ENCODE results near the gene KMT2A. TPM values are rescaled to one million over a fixed set of nuclear protein-coding genes. Genes with fewer than 3 reads are reported as not detected.
"Not testable (repeated sequence)": the region's sequence is repeated elsewhere in the genome, so short reads cannot be mapped to it uniquely, and the experiment has no call there.

KMT2A gene
- total RNA-seq, 1 experiment from 2014 or later, result 116 TPM

DNA sequence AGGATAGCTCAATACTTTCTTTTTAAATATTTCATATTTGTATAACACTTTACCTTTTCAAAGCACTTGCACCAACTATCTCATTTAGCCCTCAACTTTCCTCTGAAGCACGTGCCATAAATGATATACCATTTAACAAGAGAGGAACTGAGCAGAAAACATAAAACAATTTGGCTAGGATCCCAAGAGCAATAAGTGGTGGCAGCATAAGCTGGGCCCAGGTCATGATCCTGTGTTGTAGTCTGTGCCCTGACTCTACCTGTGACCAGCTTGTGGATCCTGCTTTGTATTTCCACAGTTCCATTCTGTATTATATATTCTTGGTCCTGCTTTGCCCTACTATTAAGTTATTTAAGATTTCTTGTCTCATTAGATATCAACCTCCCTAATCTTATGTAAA, 23.4 kb upstream of the KMT2A start:
- H3K27ac ChIP-seq (ENCODE audit: low read depth, low read length, poor library complexity, severe bottlenecking), result no peak overlapping the region
- no peak overlapping the region for H3K4me3 ChIP-seq (ENCODE audit: low read depth, low read length, poor library complexity, severe bottlenecking)
- BruUV-seq (replicated peaks), result no TSS peak
- TF ChIP-seq, protein P1, sequence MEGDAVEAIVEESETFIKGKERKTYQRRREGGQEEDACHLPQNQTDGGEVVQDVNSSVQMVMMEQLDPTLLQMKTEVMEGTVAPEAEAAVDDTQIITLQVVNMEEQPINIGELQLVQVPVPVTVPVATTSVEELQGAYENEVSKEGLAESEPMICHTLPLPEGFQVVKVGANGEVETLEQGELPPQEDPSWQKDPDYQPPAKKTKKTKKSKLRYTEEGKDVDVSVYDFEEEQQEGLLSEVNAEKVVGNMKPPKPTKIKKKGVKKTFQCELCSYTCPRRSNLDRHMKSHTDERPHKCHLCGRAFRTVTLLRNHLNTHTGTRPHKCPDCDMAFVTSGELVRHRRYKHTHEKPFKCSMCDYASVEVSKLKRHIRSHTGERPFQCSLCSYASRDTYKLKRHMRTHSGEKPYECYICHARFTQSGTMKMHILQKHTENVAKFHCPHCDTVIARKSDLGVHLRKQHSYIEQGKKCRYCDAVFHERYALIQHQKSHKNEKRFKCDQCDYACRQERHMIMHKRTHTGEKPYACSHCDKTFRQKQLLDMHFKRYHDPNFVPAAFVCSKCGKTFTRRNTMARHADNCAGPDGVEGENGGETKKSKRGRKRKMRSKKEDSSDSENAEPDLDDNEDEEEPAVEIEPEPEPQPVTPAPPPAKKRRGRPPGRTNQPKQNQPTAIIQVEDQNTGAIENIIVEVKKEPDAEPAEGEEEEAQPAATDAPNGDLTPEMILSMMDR (conservative IDR thresholded peaks at IDR 0.05; ENCODE audit: low read depth, low read length), result no peak
- no peak for TF ChIP-seq EZH2 (IDR thresholded peaks at IDR 0.05; ENCODE audit: borderline replicate concordance, low read depth, low read length, poor library complexity, severe bottlenecking)
- POLR2A ChIA-PET (ENCODE audit: low non-redundant PET), result no interaction called here
- H3K27me3 ChIP-seq (replicated peaks; ENCODE audit: insufficient read depth, low read depth, low read length, poor library complexity), result no peaks in the 10 kb centered on the region
- no peak for DNase-seq (ENCODE audit: low spot score)
- peaks cover 10% of the 10 kb centered on the region for H3K4me1 ChIP-seq (ENCODE audit: insufficient read depth, low read length, poor library complexity, severe bottlenecking)
- peaks cover 7% of the 10 kb centered on the region for H3K36me3 ChIP-seq (ENCODE audit: insufficient read depth, low read length, poor library complexity, severe bottlenecking)
- intact Hi-C loops (cut with micrococcal nuclease; ENCODE audit: unreplicated experiment), result no loop called here
- CTCF ChIA-PET, result no interaction called here
- no peaks in the 10 kb centered on the region for H3K9me3 ChIP-seq (ENCODE audit: low read depth, low read length, poor library complexity, severe bottlenecking)

DNA sequence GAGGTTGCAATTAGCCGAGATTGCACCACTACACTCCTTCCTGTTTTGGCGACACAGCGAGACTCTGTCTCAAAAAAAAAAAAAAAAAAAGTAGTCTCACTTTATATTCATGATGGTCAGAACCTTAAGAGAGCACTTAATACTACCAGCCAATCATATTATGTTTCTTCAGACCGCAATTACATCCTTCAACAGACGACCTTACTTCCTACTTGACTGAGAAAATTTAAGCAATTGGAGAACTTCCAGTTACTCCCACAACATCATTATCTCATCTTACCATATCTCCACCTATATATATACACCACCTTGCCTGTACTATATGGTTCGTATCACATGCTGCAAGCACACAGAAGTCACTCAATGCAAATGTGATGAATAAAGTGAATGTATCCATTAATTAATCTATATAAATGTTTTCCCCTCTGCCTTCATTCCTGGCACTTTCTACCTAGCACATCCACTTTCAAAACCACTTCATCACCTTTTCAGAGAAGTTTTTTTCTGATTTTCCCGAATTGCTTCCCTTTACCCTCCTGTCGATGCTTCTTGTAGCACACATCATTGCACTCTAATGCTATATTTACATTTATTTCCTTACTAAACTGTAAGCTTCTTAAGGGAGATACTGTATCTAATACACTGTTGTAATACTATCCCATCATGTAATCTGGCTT, 21.1 kb upstream of the KMT2A start:
- no peaks in the 10 kb centered on the region for H3K36me3 ChIP-seq (ENCODE audit: insufficient read depth, low read length, poor library complexity, severe bottlenecking)
- peak overlapping the region; percentile 13 for H3K27ac ChIP-seq (ENCODE audit: low read depth, low read length, poor library complexity, severe bottlenecking)
- DNase-seq (ENCODE audit: low spot score), result no peak
- ChIA-PET CTCF (no interaction called here), POLR2A (ENCODE audit: low non-redundant PET) (no interaction called here)
- no peaks in the 10 kb centered on the region for H3K9me3 ChIP-seq (ENCODE audit: low read depth, low read length, poor library complexity, severe bottlenecking)
- H3K4me1 ChIP-seq (ENCODE audit: insufficient read depth, low read length, poor library complexity, severe bottlenecking), result peaks cover 10% of the 10 kb centered on the region
- no peaks in the 10 kb centered on the region for H3K27me3 ChIP-seq (replicated peaks; ENCODE audit: insufficient read depth, low read depth, low read length, poor library complexity)
- no peak overlapping the region for H3K4me3 ChIP-seq (ENCODE audit: low read depth, low read length, poor library complexity, severe bottlenecking)
- no TSS peak for BruUV-seq (replicated peaks)
- intact Hi-C loops (cut with micrococcal nuclease; ENCODE audit: unreplicated experiment), result no loop called here
- TF ChIP-seq, protein P1 (conservative IDR thresholded peaks at IDR 0.05; ENCODE audit: low read depth, low read length), result no peak
- no peak for TF ChIP-seq EZH2 (IDR thresholded peaks at IDR 0.05; ENCODE audit: borderline replicate concordance, low read depth, low read length, poor library complexity, severe bottlenecking)

DNA sequence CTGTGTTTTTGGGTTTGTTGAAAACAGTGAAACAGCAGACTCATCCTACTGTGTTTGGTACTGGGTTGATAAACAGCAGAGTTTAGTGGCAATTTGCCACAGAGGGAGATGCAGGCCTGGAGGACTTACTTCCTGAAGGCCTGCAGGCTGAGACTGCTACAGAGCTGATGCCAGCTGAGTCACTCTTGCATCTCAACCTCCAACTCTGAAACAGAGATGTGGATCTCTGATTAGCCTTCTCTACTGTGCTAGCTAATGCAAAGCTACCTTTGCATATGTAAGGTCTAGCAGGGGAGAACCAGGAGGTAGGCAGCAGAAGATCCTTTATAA, 20.6 kb upstream of the KMT2A start:
- Histone ChIP-seq H3K4me3 (ENCODE audit: low read depth, low read length, poor library complexity, severe bottlenecking) (no peak overlapping the region), H3K4me1 (ENCODE audit: insufficient read depth, low read length, poor library complexity, severe bottlenecking) (peaks cover 10% of the 10 kb centered on the region), H3K27me3 (replicated peaks; ENCODE audit: insufficient read depth, low read depth, low read length, poor library complexity) (no peaks in the 10 kb centered on the region), H3K27ac (ENCODE audit: low read depth, low read length, poor library complexity, severe bottlenecking) (peak overlapping the region; percentile 13), H3K9me3 (ENCODE audit: low read depth, low read length, poor library complexity, severe bottlenecking) (no peaks in the 10 kb centered on the region), H3K36me3 (ENCODE audit: insufficient read depth, low read length, poor library complexity, severe bottlenecking) (no peaks in the 10 kb centered on the region)
- DNase-seq (ENCODE audit: low spot score), result peak; percentile 89
- no peak for TF ChIP-seq EZH2 (IDR thresholded peaks at IDR 0.05; ENCODE audit: borderline replicate concordance, low read depth, low read length, poor library complexity, severe bottlenecking)
- TF ChIP-seq, protein P1 (conservative IDR thresholded peaks at IDR 0.05; ENCODE audit: low read depth, low read length), result no peak
- intact Hi-C loops (cut with micrococcal nuclease; ENCODE audit: unreplicated experiment), result no loop called here
- BruUV-seq (replicated peaks), result no TSS peak
- CTCF ChIA-PET, result no interaction called here
- POLR2A ChIA-PET (ENCODE audit: low non-redundant PET), result no interaction called here

DNA sequence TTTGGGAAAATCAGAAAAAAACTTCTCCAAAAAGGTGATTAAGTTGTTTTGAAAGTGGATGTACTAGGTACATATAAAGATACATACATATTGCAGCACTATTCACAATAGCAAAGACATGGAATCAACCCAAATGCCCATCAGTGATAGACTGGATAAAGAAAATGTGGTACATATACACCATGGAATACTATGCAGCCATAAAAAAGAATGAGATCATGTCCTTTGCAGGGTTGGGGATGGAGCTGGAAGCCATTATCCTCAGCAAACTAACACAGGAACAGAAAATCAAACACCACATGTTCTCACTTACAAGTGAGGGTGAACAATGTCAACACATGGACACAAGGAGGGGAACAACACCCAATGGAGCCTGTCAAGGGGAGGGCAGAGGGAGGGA, 19.4 kb upstream of the KMT2A start:
- POLR2A ChIA-PET (ENCODE audit: low non-redundant PET); BruUV-seq (replicated peaks): not testable (repeated sequence)

More for the DNA sequence above, 19.4 kb upstream of the KMT2A start:
- intact Hi-C loops (cut with micrococcal nuclease; ENCODE audit: unreplicated experiment); H3K4me3 ChIP-seq (ENCODE audit: low read depth, low read length, poor library complexity, severe bottlenecking); H3K36me3 ChIP-seq (ENCODE audit: insufficient read depth, low read length, poor library complexity, severe bottlenecking); CTCF ChIA-PET; DNase-seq (ENCODE audit: low spot score); H3K27me3 ChIP-seq (replicated peaks; ENCODE audit: insufficient read depth, low read depth, low read length, poor library complexity); H3K9me3 ChIP-seq (ENCODE audit: low read depth, low read length, poor library complexity, severe bottlenecking); H3K27ac ChIP-seq (ENCODE audit: low read depth, low read length, poor library complexity, severe bottlenecking): not testable (repeated sequence)
- H3K4me1 ChIP-seq (ENCODE audit: insufficient read depth, low read length, poor library complexity, severe bottlenecking), result peaks cover 10% of the 10 kb centered on the region

Measured in A673 (cell line).